Mesothelial cell of epicardium (in vitro differentiated cells): ENCODE measurements around the gene COL8A1. TPM values are rescaled to one million over a fixed set of nuclear protein-coding genes. Genes with fewer than 3 reads are reported as not detected.

ENCODE experiments used
- DNase-seq, 2 experiments: peaks; one replicate each; pipeline ENCODE4 v3.0.0; 2021; ENCODE audit warnings: low spot score in 2 of 2; ENCODE audit not compliant: unreplicated experiment in 2 of 2
- H3K27ac Mint-ChIP-seq: 2 replicates; pipeline ENCODE4 v1.8.0; 2021; ENCODE audit warnings: mixed read lengths
- H3K27me3 Mint-ChIP-seq: 2 replicates; pipeline ENCODE4 v1.8.0; 2021; ENCODE audit warnings: low read depth, mixed read lengths
- H3K36me3 Mint-ChIP-seq: 2 replicates; pipeline ENCODE4 v1.8.0; 2021; ENCODE audit warnings: mixed read lengths
- H3K4me1 Mint-ChIP-seq: 2 replicates; pipeline ENCODE4 v1.8.0; 2021; ENCODE audit warnings: mixed read lengths
- H3K4me3 Mint-ChIP-seq: 2 replicates; pipeline ENCODE4 v1.8.0; 2021; ENCODE audit warnings: mild to moderate bottlenecking, moderate library complexity, mixed read lengths
- H3K9me3 Mint-ChIP-seq: 2 replicates; pipeline ENCODE4 v1.8.0; 2021; ENCODE audit warnings: mixed read lengths
- CTCF ChIP-seq: fragments of 200-600 bp; sonication (generic); IDR thresholded peaks from one replicate; pipeline ENCODE4 v1.5.0; 2021; ENCODE audit warnings: antibody characterized with exemption; ENCODE audit not compliant: unreplicated experiment
- total RNA-seq: library from RNA; stranded (reverse); gene quantifications from 3 replicates; pipeline ENCODE4 v1.2.1, GENCODE V29; 2021

Gene COL8A1
- total RNA-seq, 1 donor from 2014 or later = 1.1 TPM

- Mint-ChIP-seq H3K36me3 (no peaks in the 10 kb centered on the region), H3K4me1 (no peaks in the 10 kb centered on the region), H3K27me3 (peaks cover 4% of the 10 kb centered on the region), H3K9me3 (no peaks in the 10 kb centered on the region), H3K4me3 (no peak overlapping the region), H3K27ac (no peak overlapping the region)
- TF ChIP-seq CTCF = no peak
- no peak for DNase-seq
These were observed 23.6 kb upstream of the COL8A1 start for GRCh38 chr3:99614768-99615167.

- Mint-ChIP-seq H3K27me3 (peaks cover 3% of the 10 kb centered on the region), H3K9me3 (no peaks in the 10 kb centered on the region), H3K4me1 (no peaks in the 10 kb centered on the region), H3K4me3 (no peak overlapping the region), H3K27ac (no peak overlapping the region), H3K36me3 (no peaks in the 10 kb centered on the region)
- TF ChIP-seq CTCF = no peak
- no peak for DNase-seq
These were observed 18.2 kb upstream of the COL8A1 start for GRCh38 chr3:99620077-99620767.

GRCh38 chr3:99620976-99621375, 17.4 kb upstream of the COL8A1 start:
- DNase-seq = no peak
- no peaks in the 10 kb centered on the region for H3K4me1 Mint-ChIP-seq
- TF ChIP-seq CTCF = no peak
- no peak overlapping the region for H3K27ac Mint-ChIP-seq
- H3K36me3 Mint-ChIP-seq = no peaks in the 10 kb centered on the region
- H3K4me3 Mint-ChIP-seq = no peak overlapping the region
- H3K9me3 Mint-ChIP-seq = no peaks in the 10 kb centered on the region
- no peaks in the 10 kb centered on the region for H3K27me3 Mint-ChIP-seq

- Mint-ChIP-seq H3K27ac (no peak overlapping the region), H3K27me3 (no peaks in the 10 kb centered on the region), H3K36me3 (no peaks in the 10 kb centered on the region), H3K4me3 (no peak overlapping the region), H3K9me3 (no peaks in the 10 kb centered on the region), H3K4me1 (no peaks in the 10 kb centered on the region)
- TF ChIP-seq CTCF = no peak
- no peak for DNase-seq
These were observed 13.7 kb upstream of the COL8A1 start for GRCh38 chr3:99624496-99625236.

- no peak for DNase-seq
- H3K27me3 Mint-ChIP-seq = no peaks in the 10 kb centered on the region
- TF ChIP-seq CTCF = no peak
- H3K4me3 Mint-ChIP-seq = no peak overlapping the region
- H3K27ac Mint-ChIP-seq = no peak overlapping the region
- no peaks in the 10 kb centered on the region for H3K4me1 Mint-ChIP-seq
- no peaks in the 10 kb centered on the region for H3K9me3 Mint-ChIP-seq
- no peaks in the 10 kb centered on the region for H3K36me3 Mint-ChIP-seq
These were observed 13.2 kb upstream of the COL8A1 start for GRCh38 chr3:99625237-99625622.
